Fibroblast of lung (primary cell): ENCODE data around the gene RNF41. TPM values are rescaled to one million over a fixed set of nuclear protein-coding genes. Genes with fewer than 3 reads are reported as not detected.

Experiments used
- DNase-seq, 2 donors: peaks; one replicate each; pipeline versions ENCODE4 v3.0.0 to v3.0.0-alpha.2; 2010; ENCODE audit warnings: low read depth in 2 of 2
- H2AFZ ChIP-seq: 2 replicates; pipeline ENCODE4 v1.5.1; 2012; ENCODE audit warnings: low read length, control low read depth, inconsistent platforms
- H3K27ac ChIP-seq: 2 replicates; pipeline ENCODE4 v1.5.1; 2011; ENCODE audit warnings: low read length, control low read depth; ENCODE audit not compliant: insufficient read depth
- H3K27me3 ChIP-seq: 2 replicates; pipeline ENCODE4 v1.5.1; 2011; ENCODE audit warnings: mild to moderate bottlenecking, low read length; ENCODE audit not compliant: control insufficient read depth, insufficient read depth
- H3K36me3 ChIP-seq: 2 replicates; pipeline ENCODE4 v1.5.1; 2011; ENCODE audit warnings: low read length; ENCODE audit not compliant: control insufficient read depth, insufficient read depth
- H3K4me1 ChIP-seq: 2 replicates; pipeline ENCODE4 v1.5.1; 2011; ENCODE audit warnings: low read length; ENCODE audit not compliant: control insufficient read depth, insufficient read depth; ENCODE audit errors: extremely low read depth
- H3K4me2 ChIP-seq: 2 replicates; pipeline ENCODE4 v1.5.1; 2011; ENCODE audit warnings: low read length, control low read depth; ENCODE audit not compliant: insufficient read depth; ENCODE audit errors: extremely low read depth
- H3K4me3 ChIP-seq, 4 experiments: fragments of 200-600 bp in 1 of 4; sonication (generic) in 1 of 4; replicated peaks in 1 of 4; 2 replicates each; pipeline ENCODE4 v1.5.1; 2011 to 2016; ENCODE audit warnings: low read length in 4 of 4, low read depth in 3 of 4, mild to moderate bottlenecking in 3 of 4, control low read depth in 2 of 4, inconsistent platforms in 1 of 4, mixed read lengths in 1 of 4; ENCODE audit not compliant: insufficient read depth in 1 of 4; ENCODE audit errors: control extremely low read depth in 1 of 4
- H3K79me2 ChIP-seq: 2 replicates; pipeline ENCODE4 v1.5.1; 2012; ENCODE audit warnings: mild to moderate bottlenecking, low read length, inconsistent platforms; ENCODE audit not compliant: control insufficient read depth, insufficient read depth
- H3K9ac ChIP-seq: 2 replicates; pipeline ENCODE4 v1.5.1; 2011; ENCODE audit warnings: mild to moderate bottlenecking, low read length, control low read depth; ENCODE audit not compliant: insufficient read depth
- H3K9me3 ChIP-seq: 2 replicates; pipeline ENCODE4 v1.5.1; 2012; ENCODE audit warnings: low read depth, low read length; ENCODE audit not compliant: control insufficient read depth, insufficient read depth
- H4K20me1 ChIP-seq: 2 replicates; pipeline ENCODE4 v1.5.1; 2011; ENCODE audit warnings: low read length; ENCODE audit not compliant: control insufficient read depth, insufficient read depth; ENCODE audit errors: extremely low read depth
- EZH2 ChIP-seq: IDR thresholded peaks from 2 replicates; pipeline ENCODE4 v1.5.1; 2012; ENCODE audit warnings: low read length, control low read depth, mild to moderate bottlenecking; ENCODE audit errors: missing control alignments
- polyA plus RNA-seq, 2 donors: library from polyadenylated mRNA; depleted of rRNA in 1 of 2; stranded (reverse) in 1 of 2; unstranded in 1 of 2; fragments of >200 nt; gene quantifications; 2 replicates each; pipeline ENCODE4 v1.2.1, GENCODE V29; 2011 to 2012; ENCODE audit warnings: missing spikeins in 1 of 2
- total RNA-seq: library from RNA; depleted of rRNA; stranded (reverse); fragments of >200 nt; gene quantifications from 2 replicates; pipeline ENCODE4 v1.2.1, GENCODE V29; 2014
- TF ChIP-seq, protein P1 (sequence below), 2 donors: IDR thresholded peaks in 1 of 2; conservative IDR thresholded peaks in 1 of 2; 1 replicate in 1 of 2; 2 replicates in 1 of 2; pipeline ENCODE4 v1.5.1; 2011 to 2012; ENCODE audit warnings: low read length in 2 of 2, control low read depth in 1 of 2, inconsistent platforms in 1 of 2, low read depth in 1 of 2, mild to moderate bottlenecking in 1 of 2

Gene RNF41
- total and polyA plus RNA-seq, 2 donors (not counting 1 experiment from before 2014, with no cell fraction given), result 99.7 to 199 TPM

DNA sequence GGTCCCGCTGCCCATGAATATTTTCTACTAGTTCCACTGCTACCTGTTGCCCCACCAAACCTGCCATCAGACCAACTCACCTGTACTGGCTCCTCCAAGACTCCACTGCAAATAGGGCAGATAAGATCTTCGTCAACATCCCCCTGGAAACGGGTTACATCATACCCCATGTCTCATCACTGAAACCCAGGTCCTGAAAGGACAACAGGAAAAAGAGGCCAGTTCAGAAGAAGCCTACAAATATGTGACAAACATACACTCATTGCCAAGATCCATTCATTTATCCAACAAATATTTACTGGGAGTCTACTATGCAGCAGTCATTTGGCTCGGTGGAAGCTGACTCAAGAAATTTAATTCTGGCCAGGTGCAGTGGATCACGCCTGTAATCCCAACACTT lies 7.8 kb downstream of the RNF41 start:
- peaks cover 21% of the 10 kb centered on the region for H3K36me3 ChIP-seq
- no peaks in the 10 kb centered on the region for H3K9me3 ChIP-seq
- TF ChIP-seq EZH2, result no peak
- TF ChIP-seq, protein P1, sequence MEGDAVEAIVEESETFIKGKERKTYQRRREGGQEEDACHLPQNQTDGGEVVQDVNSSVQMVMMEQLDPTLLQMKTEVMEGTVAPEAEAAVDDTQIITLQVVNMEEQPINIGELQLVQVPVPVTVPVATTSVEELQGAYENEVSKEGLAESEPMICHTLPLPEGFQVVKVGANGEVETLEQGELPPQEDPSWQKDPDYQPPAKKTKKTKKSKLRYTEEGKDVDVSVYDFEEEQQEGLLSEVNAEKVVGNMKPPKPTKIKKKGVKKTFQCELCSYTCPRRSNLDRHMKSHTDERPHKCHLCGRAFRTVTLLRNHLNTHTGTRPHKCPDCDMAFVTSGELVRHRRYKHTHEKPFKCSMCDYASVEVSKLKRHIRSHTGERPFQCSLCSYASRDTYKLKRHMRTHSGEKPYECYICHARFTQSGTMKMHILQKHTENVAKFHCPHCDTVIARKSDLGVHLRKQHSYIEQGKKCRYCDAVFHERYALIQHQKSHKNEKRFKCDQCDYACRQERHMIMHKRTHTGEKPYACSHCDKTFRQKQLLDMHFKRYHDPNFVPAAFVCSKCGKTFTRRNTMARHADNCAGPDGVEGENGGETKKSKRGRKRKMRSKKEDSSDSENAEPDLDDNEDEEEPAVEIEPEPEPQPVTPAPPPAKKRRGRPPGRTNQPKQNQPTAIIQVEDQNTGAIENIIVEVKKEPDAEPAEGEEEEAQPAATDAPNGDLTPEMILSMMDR (conservative IDR thresholded peaks at IDR 0.05 in 1 of 2, IDR thresholded peaks at IDR 0.05 in 1 of 2; ENCODE audit: low read depth in 1 of 2, low read length in 2 of 2), result no peak
- no peak overlapping the region for H3K9ac ChIP-seq
- no peaks in the 10 kb centered on the region for H3K27me3 ChIP-seq
- H3K4me2 ChIP-seq, result no peak overlapping the region
- DNase-seq, result no peak
- no peak overlapping the region for H3K27ac ChIP-seq
- H2AFZ ChIP-seq, result no peak overlapping the region
- H3K79me2 ChIP-seq, result peaks cover 19% of the 10 kb centered on the region
- H3K4me1 ChIP-seq, result no peaks in the 10 kb centered on the region
- no peaks in the 10 kb centered on the region for H4K20me1 ChIP-seq
- no peak overlapping the region for H3K4me3 ChIP-seq

DNA sequence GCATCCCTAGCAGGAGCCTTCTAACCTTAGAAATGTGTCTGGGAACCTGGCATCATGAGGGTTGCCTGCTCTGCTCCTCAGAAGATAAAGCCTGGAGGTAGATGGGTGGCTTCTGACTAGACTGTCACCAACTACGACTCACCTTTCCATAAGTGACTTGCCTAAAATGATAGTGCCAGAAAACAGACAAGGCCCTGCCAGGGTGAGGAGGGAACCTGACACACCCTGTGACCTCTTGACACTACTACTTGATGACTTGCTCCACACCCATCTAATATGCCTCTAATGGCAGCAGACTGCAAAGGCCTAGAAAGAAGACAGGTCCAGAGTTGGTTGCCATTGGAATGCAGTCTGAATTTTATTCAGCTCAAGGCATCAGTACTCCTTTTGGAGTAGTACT lies 9.4 kb downstream of the RNF41 start:
- DNase-seq, result no peak

DNA sequence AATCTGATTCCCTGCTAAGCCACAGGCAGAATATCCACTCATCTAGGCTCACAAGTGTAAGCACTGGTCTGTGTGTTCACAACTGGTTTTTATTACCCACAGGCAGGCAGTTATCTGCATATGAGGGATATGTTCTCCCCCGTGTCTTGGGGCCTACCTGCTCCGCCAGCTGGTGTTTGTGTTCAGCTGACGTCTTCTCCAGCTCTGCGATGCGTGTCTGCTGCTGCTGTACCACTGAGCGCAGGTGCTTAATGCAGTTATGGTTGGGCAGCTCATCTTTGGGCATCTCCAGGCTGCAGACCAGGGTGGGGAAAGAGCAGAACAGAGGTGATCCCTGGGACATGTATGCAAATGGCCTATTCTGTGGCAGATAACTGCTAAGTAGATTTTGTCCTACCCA lies 13.7 kb downstream of the RNF41 start:
- TF ChIP-seq, protein P1 (conservative IDR thresholded peaks at IDR 0.05 in 1 of 2, IDR thresholded peaks at IDR 0.05 in 1 of 2; ENCODE audit: low read depth in 1 of 2, low read length in 2 of 2), result no peak
- TF ChIP-seq EZH2, result no peak
- H3K27me3 ChIP-seq, result no peaks in the 10 kb centered on the region
- DNase-seq, result no peak
- H3K4me1 ChIP-seq, result peaks cover 7% of the 10 kb centered on the region
- peaks cover 31% of the 10 kb centered on the region for H3K36me3 ChIP-seq
- no peak overlapping the region for H3K27ac ChIP-seq
- no peak overlapping the region for H2AFZ ChIP-seq
- no peaks in the 10 kb centered on the region for H3K9me3 ChIP-seq
- no peak overlapping the region for H3K4me2 ChIP-seq
- H4K20me1 ChIP-seq, result no peaks in the 10 kb centered on the region
- no peak overlapping the region for H3K9ac ChIP-seq
- no peak overlapping the region for H3K4me3 ChIP-seq
- no peaks in the 10 kb centered on the region for H3K79me2 ChIP-seq

More for the DNA sequence above, 9.4 kb downstream of the RNF41 start:
- no peaks in the 10 kb centered on the region for H4K20me1 ChIP-seq
- H3K36me3 ChIP-seq, result peaks cover 25% of the 10 kb centered on the region
- no peaks in the 10 kb centered on the region for H3K9me3 ChIP-seq
- TF ChIP-seq, protein P1 (conservative IDR thresholded peaks at IDR 0.05 in 1 of 2, IDR thresholded peaks at IDR 0.05 in 1 of 2; ENCODE audit: low read depth in 1 of 2, low read length in 2 of 2), result no peak
- TF ChIP-seq EZH2, result no peak
- H3K79me2 ChIP-seq, result peaks cover 10% of the 10 kb centered on the region
- no peak overlapping the region for H3K4me3 ChIP-seq
- no peaks in the 10 kb centered on the region for H3K27me3 ChIP-seq
- H2AFZ ChIP-seq, result no peak overlapping the region
- H3K4me2 ChIP-seq, result no peak overlapping the region
- H3K9ac ChIP-seq, result no peak overlapping the region
- no peak overlapping the region for H3K27ac ChIP-seq
- peaks cover 3% of the 10 kb centered on the region for H3K4me1 ChIP-seq
